ENCODE results near the gene ARHGAP32.

DNA sequence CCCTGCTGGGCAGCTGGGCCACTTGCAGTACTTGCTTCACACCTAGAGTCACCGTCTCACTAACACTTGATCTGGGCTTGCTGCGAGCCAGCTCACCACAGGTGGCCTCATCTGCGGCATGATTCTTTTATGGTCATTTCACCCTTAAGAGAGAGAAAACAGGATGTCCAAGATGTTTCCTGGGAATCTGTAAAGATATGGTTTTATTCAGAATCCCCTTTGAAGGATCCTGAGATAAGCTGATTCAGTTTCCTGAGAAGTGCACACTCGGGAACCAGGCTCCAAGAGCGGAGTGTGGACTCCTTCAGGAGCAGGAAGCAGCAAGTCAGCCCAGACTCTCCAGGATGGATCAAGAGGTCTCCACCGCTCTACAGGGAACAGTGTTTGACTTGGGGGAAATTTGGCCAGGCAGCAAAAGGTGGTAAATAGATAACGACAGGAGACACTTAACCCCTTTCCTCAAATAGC, 227.6 kb downstream of the ARHGAP32 start:
- TF ChIP-seq, protein P1, sequence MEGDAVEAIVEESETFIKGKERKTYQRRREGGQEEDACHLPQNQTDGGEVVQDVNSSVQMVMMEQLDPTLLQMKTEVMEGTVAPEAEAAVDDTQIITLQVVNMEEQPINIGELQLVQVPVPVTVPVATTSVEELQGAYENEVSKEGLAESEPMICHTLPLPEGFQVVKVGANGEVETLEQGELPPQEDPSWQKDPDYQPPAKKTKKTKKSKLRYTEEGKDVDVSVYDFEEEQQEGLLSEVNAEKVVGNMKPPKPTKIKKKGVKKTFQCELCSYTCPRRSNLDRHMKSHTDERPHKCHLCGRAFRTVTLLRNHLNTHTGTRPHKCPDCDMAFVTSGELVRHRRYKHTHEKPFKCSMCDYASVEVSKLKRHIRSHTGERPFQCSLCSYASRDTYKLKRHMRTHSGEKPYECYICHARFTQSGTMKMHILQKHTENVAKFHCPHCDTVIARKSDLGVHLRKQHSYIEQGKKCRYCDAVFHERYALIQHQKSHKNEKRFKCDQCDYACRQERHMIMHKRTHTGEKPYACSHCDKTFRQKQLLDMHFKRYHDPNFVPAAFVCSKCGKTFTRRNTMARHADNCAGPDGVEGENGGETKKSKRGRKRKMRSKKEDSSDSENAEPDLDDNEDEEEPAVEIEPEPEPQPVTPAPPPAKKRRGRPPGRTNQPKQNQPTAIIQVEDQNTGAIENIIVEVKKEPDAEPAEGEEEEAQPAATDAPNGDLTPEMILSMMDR (IDR thresholded peaks at IDR 0.05): no peak
- no peak for TF ChIP-seq ZFX (IDR thresholded peaks at IDR 0.05; ENCODE audit: borderline replicate concordance)

Data from 22Rv1 (cell line).